Stimulated activated CD4-positive, alpha-beta T cell treated with anti-CD3 and anti-CD28 coated beads, TNF-alpha, amount 100 ng/mL, for 4 hours (primary cell): ENCODE results near the gene KRT81.
"Not testable (repeated sequence)": the region's sequence is repeated elsewhere in the genome, so short reads cannot be mapped to it uniquely, and the experiment has no call there.

ENCODE experiments used
- DNase-seq, 3 experiments: peaks; one replicate each; pipeline ENCODE4 v3.0.0-alpha.2; 2020; ENCODE audit warnings: low read depth in 3 of 3

Gene KRT81

DNA sequence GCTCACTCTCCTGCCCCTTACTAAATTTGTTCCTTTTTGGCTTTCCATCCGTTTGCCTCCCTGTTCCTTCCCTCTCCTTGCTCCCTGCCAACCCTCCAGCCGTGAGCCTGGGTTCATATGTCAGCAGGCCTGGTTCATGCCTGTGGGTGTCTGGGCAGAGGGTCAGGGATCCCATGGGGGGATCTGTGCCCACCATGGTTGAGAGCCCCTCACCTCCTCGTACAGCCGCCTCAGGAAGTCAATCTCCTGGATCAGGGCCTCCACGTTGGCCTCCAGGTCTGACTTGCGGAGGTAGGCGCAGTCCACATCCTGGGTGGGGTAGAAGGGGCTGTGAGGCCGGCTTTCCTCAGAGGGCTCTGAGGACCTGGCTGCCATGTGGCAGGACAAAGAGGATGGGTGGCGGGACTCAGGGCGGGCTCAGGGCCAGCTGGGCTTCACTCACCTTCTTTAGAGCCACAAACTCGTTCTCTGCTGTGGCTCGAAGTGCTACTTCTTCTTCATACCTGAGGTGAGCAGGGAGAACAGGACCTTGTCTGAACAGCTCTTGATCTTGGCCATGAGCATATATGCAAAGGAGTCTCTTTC, 26.2 kb upstream of the KRT81 start:
- DNase-seq = no peak

GRCh38 chr12:52316701-52317100, 25.4 kb upstream of the KRT81 start:
- no peak for DNase-seq

GRCh38 chr12:52316290-52316689, 25.0 kb upstream of the KRT81 start:
- no peak for DNase-seq

- DNase-seq = not testable (repeated sequence)
Measured at GRCh38 chr12:52315721-52316120, 24.4 kb upstream of the KRT81 start.

GRCh38 chr12:52314511-52314910, 23.2 kb upstream of the KRT81 start:
- no peak for DNase-seq

DNA sequence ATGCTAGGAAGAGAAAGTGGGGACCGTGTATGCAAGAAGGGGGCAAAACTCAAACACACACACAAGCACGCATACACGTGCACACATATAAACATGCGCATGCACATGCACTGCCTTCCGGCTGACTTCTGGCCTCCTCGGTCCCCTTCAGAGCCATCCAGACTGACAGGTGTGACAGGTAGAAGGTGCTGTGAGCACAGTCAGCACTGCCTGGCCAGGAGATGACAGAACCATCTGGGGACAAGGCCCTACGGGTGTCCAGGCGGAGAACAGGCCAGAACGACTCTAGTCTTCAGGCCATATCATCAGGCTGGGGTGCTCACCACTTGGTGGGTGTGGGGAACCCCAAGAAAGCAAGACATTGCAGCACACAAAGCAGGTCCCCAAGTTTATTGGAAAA, 22.6 kb upstream of the KRT81 start:
- no peak for DNase-seq

DNA sequence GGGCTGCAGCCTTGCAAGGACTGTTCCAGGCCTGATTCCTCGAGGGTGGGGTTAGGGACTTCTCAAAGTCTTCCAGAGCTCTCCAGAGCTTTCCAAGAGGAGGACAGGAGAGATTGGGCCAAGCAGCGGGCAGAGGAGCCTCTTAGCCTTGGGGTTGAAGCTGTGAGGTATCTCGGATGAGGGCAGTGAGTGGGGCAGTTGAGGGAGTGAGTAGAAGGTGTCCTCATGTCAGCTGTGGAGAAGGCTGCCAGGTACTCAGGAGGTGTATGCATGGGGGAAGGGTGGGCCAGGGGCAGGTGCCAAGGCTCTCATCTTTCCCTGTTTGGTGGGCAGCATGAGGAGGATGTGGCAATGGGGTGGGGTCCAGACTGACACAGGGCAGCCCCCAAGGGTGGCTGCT, 22.1 kb upstream of the KRT81 start:
- no peak for DNase-seq

DNA sequence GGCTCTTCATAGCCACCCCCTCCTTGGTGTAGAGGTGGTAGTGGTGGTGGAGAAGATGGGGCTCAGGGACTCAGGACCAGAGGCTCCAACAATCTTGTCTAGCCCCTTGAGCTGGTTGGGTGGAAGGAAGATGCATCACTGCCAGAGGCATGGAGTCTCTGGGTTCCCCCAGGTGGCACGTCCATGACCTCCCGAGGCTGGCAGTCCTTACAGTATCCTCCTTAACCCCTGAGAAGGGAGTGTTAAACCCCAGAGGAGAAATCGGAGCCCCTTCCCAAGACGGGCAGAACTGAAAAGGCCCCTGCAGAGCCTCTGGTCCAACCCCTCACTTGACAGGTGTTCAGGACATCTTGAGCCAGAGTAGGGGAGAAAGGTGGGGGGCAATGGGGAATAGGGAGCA, 20.8 kb upstream of the KRT81 start:
- no peak for DNase-seq

DNA sequence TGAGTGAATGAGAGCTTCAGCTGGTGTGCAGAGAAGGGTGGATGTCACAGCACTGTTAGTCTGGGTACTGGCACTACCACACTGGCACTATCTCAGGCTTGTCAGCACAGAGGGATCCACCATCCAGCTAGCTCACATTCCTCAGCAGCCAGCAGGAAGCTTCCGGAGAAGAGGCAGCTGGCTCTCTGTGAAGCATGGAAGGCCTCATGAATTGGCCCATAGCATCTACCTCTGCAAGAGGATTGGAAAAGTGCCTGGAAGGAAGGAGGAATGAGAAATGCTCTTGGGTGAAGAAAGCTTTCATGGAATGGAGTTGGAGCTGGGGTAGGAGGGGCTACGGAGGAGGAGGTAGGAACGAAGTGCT, 19.9 kb upstream of the KRT81 start:
- DNase-seq = no peak

DNA sequence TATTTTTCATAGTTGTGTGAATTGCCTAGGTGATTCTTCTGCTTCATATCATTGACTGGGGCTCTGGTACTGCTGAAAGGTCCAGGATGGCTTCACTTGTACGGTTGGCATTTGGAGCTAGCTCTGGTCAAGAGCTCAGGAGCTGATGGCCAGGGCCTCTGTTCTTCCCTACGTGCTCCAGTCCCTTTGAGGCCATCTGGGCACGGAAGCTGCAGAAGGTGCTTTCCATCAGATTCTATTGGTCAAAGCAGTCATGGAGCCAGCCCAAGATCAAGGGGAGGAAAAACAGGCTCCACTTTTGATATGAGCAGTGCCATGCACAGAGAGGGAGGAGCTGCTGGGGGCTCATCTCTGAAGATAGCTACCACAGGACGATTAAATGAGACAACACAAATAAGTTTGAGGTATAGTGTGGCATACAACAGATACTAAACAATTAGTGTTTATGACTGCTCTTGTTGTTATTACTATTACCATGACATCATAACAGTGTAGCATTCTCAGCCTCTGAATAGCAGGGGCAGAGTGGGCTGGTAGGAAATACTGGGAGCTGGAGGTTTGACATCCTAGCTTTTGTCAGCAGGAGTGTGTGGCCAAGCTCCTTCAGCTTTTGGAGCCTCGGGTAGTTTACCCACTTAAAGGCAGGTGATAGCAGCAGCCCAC, 19.4 kb upstream of the KRT81 start:
- no peak for DNase-seq

- DNase-seq = no peak
Measured at GRCh38 chr12:52308806-52309425, 17.6 kb upstream of the KRT81 start.

- no peak for DNase-seq
Measured at GRCh38 chr12:52307836-52308805, 16.8 kb upstream of the KRT81 start.

- DNase-seq = no peak
Measured at GRCh38 chr12:52306731-52307130, 15.4 kb upstream of the KRT81 start.

GRCh38 chr12:52305921-52306705, 14.8 kb upstream of the KRT81 start:
- no peak for DNase-seq

DNA sequence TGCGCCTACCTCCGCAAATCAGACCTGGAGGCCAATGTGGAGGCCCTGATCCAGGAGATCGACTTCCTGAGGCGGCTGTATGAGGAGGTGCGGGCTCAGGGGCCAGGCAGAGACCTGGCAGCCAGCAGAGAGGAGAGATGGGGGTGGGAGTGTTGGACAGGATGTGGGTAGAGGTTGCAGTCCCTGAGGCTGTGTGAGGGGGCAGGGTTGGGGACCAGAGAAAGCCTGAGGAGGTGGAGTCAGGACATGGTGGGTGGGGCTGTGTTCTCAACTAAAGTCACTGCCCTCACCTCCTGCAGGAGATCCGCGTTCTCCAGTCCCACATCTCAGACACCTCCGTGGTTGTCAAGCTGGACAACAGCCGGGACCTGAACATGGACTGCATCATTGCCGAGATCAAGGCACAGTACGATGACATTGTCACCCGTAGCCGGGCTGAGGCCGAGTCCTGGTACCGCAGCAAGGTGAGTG, 13.6 kb upstream of the KRT81 start:
- not testable (repeated sequence) for DNase-seq

GRCh38 chr12:52302242-52302914, 11.0 kb upstream of the KRT81 start:
- not testable (repeated sequence) for DNase-seq

GRCh38 chr12:52301721-52302120, 10.4 kb upstream of the KRT81 start:
- not testable (repeated sequence) for DNase-seq

DNA sequence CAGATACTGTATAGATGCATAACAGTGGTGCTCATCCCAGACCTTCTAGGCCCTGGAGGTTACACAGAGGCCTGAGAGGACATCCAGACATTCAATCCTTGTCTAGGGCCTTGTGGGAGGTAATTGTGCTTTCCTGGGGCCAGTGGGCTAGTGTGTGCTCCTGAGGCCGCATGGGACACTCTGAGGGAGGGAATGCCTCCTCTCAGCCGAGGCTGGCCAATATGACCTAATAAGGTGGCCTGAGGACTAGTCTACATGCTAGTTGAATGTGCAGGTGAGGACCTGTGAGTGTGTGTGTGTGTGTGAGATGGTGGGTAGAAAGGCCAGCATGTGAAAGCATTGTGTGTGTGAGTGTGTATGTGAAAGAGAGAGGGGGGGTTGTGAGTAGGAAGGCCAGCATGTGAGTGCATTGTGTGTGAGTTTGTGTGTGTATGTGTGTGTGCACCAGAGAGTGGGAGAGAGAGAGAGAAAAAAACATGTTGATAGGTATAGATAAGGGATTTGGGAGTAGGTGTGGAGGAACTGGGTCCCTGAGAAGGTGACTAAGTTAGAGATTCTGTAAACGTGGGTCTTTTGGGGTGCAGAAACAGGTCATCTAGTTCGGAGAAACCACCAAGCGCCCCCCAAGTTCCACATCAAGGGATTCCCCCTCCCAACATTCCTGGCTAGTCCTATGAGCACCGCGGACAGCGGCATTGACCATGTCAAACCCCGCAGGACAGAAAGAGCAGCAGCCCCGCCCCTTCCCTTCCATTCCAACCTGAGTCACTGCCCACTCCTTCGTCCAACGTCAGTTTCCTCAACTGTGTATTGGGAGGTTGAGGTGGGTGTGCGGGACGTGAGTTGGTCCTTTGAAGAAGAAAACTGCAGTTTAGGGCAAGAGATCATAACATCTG, 9.7 kb upstream of the KRT81 start:
- no peak for DNase-seq

GRCh38 chr12:52298677-52299190, 7.4 kb upstream of the KRT81 start:
- no peak for DNase-seq
